ENCODE measurements around the gene RC3H2.
"Not testable (repeated sequence)": the region's sequence is repeated elsewhere in the genome, so short reads cannot be mapped to it uniquely, and the experiment has no call there.

Gene RC3H2

GRCh38 chr9:122819326-122819725 is 85.8 kb downstream of the RC3H2 start:
- DNase-seq, result peak in 1 of 2 experiments; percentile 22
- no peak for TF ChIP-seq GATA1 (IDR thresholded peaks at IDR 0.05; ENCODE audit: low read depth, low read length)
- no peak for TF ChIP-seq POLR2A (IDR thresholded peaks at IDR 0.05; ENCODE audit: low read length)

DNA sequence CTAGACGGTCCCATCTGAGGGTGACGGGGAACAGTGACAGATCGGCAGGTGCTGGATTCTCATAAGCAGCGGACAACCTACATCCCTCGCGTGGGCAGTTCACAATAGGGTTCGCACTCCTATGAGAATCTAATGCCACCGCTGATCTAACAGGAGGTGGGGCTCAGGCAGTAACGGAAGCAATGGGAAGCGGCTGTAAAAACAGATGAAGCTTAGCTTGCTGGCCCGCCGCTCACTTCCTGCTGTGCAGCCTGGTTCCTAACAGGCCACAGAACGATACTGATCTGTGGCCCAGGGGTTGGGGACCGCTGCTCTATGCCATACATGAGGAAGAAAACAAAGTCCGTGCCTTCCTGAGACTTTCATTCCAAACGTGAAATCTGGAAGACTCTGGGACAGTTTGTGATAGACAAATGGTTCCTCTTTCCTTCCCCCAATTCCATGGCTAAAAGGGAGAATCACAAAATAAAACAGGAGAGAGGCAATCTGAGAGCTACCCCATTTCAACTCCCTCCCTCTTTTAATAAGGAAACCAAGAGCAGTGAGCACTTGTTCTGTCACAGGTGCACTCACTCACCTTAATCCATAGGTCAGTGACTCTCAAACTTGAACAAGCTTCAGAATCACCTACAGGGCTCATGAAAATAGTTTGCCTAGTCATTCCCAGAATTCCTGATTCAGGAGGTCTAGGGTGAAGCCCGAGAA is 88.8 kb downstream of the RC3H2 start:
- peak; percentile 37 to 42 for DNase-seq

GRCh38 chr9:122815544-122815943 is 89.6 kb downstream of the RC3H2 start:
- no peak for TF ChIP-seq POLR2A (IDR thresholded peaks at IDR 0.05; ENCODE audit: low read length)
- no peak for TF ChIP-seq GATA1 (IDR thresholded peaks at IDR 0.05; ENCODE audit: low read depth, low read length)
- no peak for DNase-seq

More for the DNA sequence above, 88.8 kb downstream of the RC3H2 start:
- TF ChIP-seq GATA1 (IDR thresholded peaks at IDR 0.05; ENCODE audit: low read depth, low read length) (no peak), POLR2A (IDR thresholded peaks at IDR 0.05; ENCODE audit: low read length) (peak; percentile 48)

- TF ChIP-seq POLR2A (IDR thresholded peaks at IDR 0.05; ENCODE audit: low read length) (no peak), GATA1 (IDR thresholded peaks at IDR 0.05; ENCODE audit: low read depth, low read length) (no peak)
- no peak for DNase-seq
Measured at GRCh38 chr9:122814545-122814944, 90.6 kb downstream of the RC3H2 start.

- TF ChIP-seq GATA1 (IDR thresholded peaks at IDR 0.05; ENCODE audit: low read depth, low read length), result no peak
- no peak for TF ChIP-seq POLR2A (IDR thresholded peaks at IDR 0.05; ENCODE audit: low read length)
- no peak for DNase-seq
Measured at GRCh38 chr9:122812736-122813135, 92.4 kb downstream of the RC3H2 start.

- DNase-seq, result peak; percentile 80 to 91
- TF ChIP-seq GATA1 (IDR thresholded peaks at IDR 0.05; ENCODE audit: low read depth, low read length), result no peak
- TF ChIP-seq POLR2A (IDR thresholded peaks at IDR 0.05; ENCODE audit: low read length), result no peak
Measured at GRCh38 chr9:122810306-122810946, 94.7 kb downstream of the RC3H2 start.

- DNase-seq, result not testable (repeated sequence)
Measured at GRCh38 chr9:122809261-122809660, 95.9 kb downstream of the RC3H2 start.

- DNase-seq, result no peak
Measured at GRCh38 chr9:122808141-122808540, 97.0 kb downstream of the RC3H2 start.

DNA sequence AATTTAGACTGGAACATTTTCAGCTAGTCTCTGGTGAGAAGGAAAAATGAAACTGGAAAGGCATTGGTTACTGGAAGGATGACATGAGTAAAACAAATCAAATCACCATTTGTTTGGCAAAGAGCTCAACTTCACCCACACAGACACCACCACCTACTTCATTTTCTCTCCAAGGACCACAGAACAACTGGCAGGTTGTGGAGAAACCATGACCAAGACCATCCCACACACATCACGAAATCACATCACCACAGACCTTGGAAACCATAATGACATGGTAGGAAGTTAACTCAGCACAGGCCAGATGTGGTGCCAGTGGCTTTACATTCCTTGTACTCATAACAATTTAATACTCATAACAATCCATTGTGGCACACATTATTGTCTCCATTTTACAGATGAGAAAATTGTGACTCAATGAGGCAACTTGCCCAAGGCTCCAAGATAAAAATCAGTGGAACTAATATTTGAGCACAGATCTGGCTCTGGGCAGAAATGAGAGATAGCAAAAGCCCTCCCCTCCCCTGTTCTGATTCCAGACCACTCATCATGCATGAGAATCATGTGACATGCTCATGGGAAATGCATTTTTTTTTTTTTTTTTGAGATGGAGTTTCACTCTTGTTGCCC is 97.8 kb downstream of the RC3H2 start:
- TF ChIP-seq GATA1 (IDR thresholded peaks at IDR 0.05; ENCODE audit: low read depth, low read length) (no peak), POLR2A (IDR thresholded peaks at IDR 0.05; ENCODE audit: low read length) (no peak)
- DNase-seq, result no peak

More at GRCh38 chr9:122808141-122808540, 97.0 kb downstream of the RC3H2 start:
- TF ChIP-seq GATA1 (IDR thresholded peaks at IDR 0.05; ENCODE audit: low read depth, low read length) (no peak), POLR2A (IDR thresholded peaks at IDR 0.05; ENCODE audit: low read length) (no peak)

GRCh38 chr9:122806661-122807060 is 98.5 kb downstream of the RC3H2 start:
- no peak for TF ChIP-seq POLR2A (IDR thresholded peaks at IDR 0.05; ENCODE audit: low read length)
- TF ChIP-seq GATA1 (IDR thresholded peaks at IDR 0.05; ENCODE audit: low read depth, low read length), result no peak
- no peak for DNase-seq

DNA sequence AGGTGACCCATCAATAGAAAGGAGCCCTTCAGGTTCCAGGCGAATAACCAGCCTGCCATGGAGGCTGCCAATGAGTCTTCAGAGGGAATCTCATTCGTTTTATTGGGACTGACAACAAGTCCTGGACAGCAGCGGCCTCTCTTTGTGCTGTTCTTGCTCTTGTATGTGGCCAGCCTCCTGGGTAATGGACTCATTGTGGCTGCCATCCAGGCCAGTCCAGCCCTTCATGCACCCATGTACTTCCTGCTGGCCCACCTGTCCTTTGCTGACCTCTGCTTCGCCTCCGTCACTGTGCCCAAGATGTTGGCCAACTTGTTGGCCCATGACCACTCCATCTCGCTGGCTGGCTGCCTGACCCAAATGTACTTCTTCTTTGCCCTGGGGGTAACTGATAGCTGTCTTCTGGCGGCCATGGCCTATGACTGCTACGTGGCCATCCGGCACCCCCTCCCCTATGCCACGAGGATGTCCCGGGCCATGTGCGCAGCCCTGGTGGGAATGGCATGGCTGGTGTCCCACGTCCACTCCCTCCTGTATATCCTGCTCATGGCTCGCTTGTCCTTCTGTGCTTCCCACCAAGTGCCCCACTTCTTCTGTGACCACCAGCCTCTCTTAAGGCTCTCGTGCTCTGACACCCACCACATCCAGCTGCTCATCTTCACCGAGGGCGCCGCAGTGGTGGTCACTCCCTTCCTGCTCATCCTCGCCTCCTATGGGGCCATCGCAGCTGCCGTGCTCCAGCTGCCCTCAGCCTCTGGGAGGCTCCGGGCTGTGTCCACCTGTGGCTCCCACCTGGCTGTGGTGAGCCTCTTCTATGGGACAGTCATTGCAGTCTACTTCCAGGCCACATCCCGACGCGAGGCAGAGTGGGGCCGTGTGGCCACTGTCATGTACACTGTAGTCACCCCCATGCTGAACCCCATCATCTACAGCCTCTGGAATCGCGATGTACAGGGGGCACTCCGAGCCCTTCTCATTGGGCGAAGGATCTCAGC is 104.8 kb downstream of the RC3H2 start, which contains the start of gene OR1K1:
OR1K1 (plus strand) TSS at position 58 of the 995 bp plus-strand sequence; CDS start at position 58, 0 bp downstream.
- no peak for DNase-seq
- no peak for TF ChIP-seq POLR2A (IDR thresholded peaks at IDR 0.05; ENCODE audit: low read length)

GRCh38 chr9:122797316-122798063 is 107.7 kb downstream of the RC3H2 start:
- TF ChIP-seq POLR2A (IDR thresholded peaks at IDR 0.05; ENCODE audit: low read length) (no peak), GATA1 (IDR thresholded peaks at IDR 0.05; ENCODE audit: low read depth, low read length) (no peak)
- no peak for DNase-seq
